Measurements from ENCODE around the gene PRKCA.

Gene PRKCA

DNA sequence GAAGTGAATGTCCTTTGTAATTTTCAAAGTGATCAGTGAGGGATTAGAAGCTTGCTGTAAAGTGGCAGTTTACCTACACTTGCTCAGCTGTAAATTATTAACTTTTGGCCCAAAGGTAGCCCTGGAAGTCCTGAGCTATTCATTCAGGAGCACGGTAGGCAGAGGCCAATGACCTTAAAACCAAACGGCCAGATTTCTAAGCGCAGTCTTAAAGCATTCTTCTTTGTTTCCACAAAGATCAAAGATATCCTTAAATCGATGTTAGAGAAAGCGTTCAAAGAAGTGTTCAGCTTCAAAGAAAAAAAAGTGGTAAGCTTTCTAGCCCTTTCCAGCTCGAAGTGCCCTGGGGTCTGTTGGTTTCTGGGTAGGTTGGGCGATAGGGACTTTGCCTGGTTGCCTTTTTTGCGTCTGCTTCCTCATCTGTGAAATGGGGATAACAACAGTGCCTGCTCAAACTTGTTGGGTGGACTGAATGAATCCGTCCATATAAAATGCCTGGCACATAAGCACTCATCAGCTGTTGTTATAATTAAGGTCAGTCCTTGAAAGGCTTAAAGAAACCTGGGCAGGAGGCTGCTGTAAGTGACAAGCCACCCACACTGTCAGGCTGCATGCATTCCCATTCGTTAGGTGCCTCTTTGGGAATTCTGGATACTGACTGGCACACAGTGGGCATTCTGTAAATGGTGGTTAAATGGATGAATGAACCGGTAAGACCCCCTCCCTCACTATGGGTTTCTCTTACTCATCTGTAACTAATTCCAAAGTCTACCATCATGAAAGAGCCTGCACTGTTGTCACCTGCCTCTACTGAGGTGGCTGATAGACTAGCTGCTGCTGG is 113.2 kb downstream of the PRKCA start:
- H3K4me3 ChIP-seq (ENCODE audit: low read length) = no peak overlapping the region
- H3K9me3 ChIP-seq (ENCODE audit: control insufficient read depth, low read length) = no peaks in the 10 kb centered on the region
- H3K36me3 ChIP-seq (ENCODE audit: control insufficient read depth, insufficient read depth, low read length) = no peaks in the 10 kb centered on the region
- peaks cover 29% of the 10 kb centered on the region for H3K4me1 ChIP-seq (ENCODE audit: control insufficient read depth, insufficient read depth, low read length)
- H3K27me3 ChIP-seq (ENCODE audit: control insufficient read depth, insufficient read depth, low read length) = no peaks in the 10 kb centered on the region
- no peak overlapping the region for H3K9ac ChIP-seq (ENCODE audit: low read length)

DNA sequence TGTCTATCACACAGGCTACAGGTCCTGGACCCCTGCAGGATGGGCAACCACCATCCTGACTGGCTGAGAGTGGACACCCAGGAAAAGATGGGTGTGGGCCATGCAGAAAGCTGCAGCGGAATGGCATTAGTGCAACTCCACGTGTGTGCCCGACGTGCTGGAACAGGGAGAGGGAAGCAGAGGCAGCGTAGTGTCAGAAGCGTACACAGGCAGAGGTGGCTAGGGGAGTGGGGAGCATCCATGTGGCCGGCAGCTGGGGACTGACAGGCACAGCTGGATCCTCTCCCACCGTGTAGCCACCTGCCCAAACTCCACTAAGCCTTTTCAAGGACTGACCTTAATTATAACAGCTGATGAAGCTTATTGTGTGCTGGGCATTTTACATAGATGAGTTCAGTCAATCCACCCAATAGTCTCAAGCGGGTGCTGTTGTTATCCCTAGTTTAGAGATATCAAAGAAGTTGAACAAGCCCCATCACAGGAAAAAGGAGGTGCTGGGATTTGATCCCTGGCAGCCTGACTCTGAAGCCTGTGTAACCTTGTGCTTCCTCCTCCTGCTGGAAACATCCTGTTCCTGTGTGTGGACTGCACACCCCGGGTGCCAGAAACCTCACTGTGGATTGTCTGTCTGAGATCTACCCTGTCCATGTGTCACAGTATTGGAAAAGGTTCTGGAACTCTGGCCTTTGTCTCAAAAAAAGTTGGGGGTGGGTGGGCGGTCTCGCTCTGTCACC is 114.0 kb downstream of the PRKCA start:
- Histone ChIP-seq H3K4me3 (ENCODE audit: low read length) (no peak overlapping the region), H3K4me1 (ENCODE audit: control insufficient read depth, insufficient read depth, low read length) (peaks cover 29% of the 10 kb centered on the region), H3K9me3 (ENCODE audit: control insufficient read depth, low read length) (no peaks in the 10 kb centered on the region), H3K9ac (ENCODE audit: low read length) (no peak overlapping the region), H3K27me3 (ENCODE audit: control insufficient read depth, insufficient read depth, low read length) (no peaks in the 10 kb centered on the region), H3K36me3 (ENCODE audit: control insufficient read depth, insufficient read depth, low read length) (no peaks in the 10 kb centered on the region)

- no peaks in the 10 kb centered on the region for H3K27me3 ChIP-seq (ENCODE audit: control insufficient read depth, insufficient read depth, low read length)
- H3K9me3 ChIP-seq (ENCODE audit: control insufficient read depth, low read length) = no peaks in the 10 kb centered on the region
- no peaks in the 10 kb centered on the region for H3K36me3 ChIP-seq (ENCODE audit: control insufficient read depth, insufficient read depth, low read length)
- H3K4me1 ChIP-seq (ENCODE audit: control insufficient read depth, insufficient read depth, low read length) = peaks cover 29% of the 10 kb centered on the region
- H3K9ac ChIP-seq (ENCODE audit: low read length) = no peak overlapping the region
- H3K4me3 ChIP-seq (ENCODE audit: low read length) = no peak overlapping the region
These were observed 114.9 kb downstream of the PRKCA start for GRCh38 chr17:66417300-66417719.

DNA sequence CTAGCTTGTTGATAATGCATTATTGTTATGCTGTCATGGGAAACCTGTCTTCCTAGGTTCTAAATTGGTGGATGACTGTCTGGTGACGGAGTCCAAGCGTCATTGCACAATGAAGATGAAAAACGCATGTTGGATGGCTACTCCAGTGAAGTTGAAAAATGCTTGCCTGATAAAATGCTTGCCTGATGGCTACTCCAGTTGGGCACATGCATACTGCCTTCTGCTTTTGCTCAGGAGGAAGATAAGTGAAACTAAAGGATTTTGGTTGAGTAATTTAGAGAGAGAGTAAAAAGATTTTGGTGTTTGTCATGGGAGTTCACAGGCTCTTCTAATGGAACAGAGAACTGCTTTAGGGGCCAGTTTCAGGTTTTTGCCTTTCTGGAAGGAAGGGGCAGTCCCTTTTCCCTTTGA is 118.6 kb downstream of the PRKCA start:
- peaks cover 9% of the 10 kb centered on the region for H3K4me1 ChIP-seq (ENCODE audit: control insufficient read depth, insufficient read depth, low read length)
- H3K9me3 ChIP-seq (ENCODE audit: control insufficient read depth, low read length) = no peaks in the 10 kb centered on the region
- no peaks in the 10 kb centered on the region for H3K36me3 ChIP-seq (ENCODE audit: control insufficient read depth, insufficient read depth, low read length)
- H3K27me3 ChIP-seq (ENCODE audit: control insufficient read depth, insufficient read depth, low read length) = no peaks in the 10 kb centered on the region
- H3K9ac ChIP-seq (ENCODE audit: low read length) = no peak overlapping the region
- no peak overlapping the region for H3K4me3 ChIP-seq (ENCODE audit: low read length)

GRCh38 chr17:66422186-66422585 is 119.8 kb downstream of the PRKCA start:
- Histone ChIP-seq H3K4me3 (ENCODE audit: low read length) (no peak overlapping the region), H3K9ac (ENCODE audit: low read length) (no peak overlapping the region), H3K4me1 (ENCODE audit: control insufficient read depth, insufficient read depth, low read length) (peaks cover 9% of the 10 kb centered on the region), H3K36me3 (ENCODE audit: control insufficient read depth, insufficient read depth, low read length) (no peaks in the 10 kb centered on the region), H3K27me3 (ENCODE audit: control insufficient read depth, insufficient read depth, low read length) (no peaks in the 10 kb centered on the region), H3K9me3 (ENCODE audit: control insufficient read depth, low read length) (no peaks in the 10 kb centered on the region)

DNA sequence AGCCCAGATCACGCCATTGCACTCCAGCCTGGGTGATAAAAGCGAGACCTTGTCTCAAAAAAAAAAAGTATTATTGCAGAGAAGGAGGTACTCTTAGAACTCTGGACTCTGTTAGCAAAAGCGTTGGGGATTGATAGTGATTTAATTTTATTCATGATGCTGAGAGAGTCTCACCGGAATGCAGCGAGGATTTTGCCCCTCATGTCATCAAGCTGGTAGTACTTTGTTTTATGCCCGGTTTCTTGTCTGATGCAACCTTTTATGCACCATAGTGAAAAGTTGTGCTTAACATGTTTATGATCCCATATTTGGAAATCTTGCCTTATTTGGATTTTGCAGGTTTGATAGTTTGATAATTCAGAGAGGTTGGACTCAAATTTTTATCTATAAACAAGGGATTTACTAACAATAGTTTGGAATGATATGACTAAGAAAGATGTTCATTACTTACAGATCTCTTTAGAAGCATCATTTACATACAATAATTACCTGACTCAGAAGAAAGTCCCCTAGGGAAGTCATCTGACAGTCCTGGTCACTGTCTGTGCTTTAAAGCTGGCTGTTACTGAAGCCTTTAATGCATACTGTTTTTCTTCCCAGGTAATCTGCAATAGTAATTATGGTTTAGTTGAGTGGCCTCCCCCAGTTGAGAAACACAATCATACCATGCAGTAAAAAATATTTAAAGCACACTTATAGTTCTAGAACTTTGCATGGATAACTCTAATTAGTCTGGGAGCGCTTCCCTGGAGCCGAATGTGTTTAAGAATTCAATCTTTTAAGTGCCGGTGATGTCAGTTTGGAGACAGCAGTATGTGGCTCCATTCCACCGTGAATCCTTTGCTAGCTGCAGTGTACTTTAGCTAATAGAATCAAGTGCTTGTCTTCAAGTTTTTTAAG is 120.9 kb downstream of the PRKCA start:
- peaks cover 9% of the 10 kb centered on the region for H3K4me1 ChIP-seq (ENCODE audit: control insufficient read depth, insufficient read depth, low read length)
- H3K9me3 ChIP-seq (ENCODE audit: control insufficient read depth, low read length) = no peaks in the 10 kb centered on the region

GRCh38 chr17:66425756-66426396 is 123.5 kb downstream of the PRKCA start:
- no peaks in the 10 kb centered on the region for H3K9me3 ChIP-seq (ENCODE audit: control insufficient read depth, low read length)
- peaks cover 17% of the 10 kb centered on the region for H3K4me1 ChIP-seq (ENCODE audit: control insufficient read depth, insufficient read depth, low read length)
- no peak overlapping the region for H3K9ac ChIP-seq (ENCODE audit: low read length)
- no peaks in the 10 kb centered on the region for H3K27me3 ChIP-seq (ENCODE audit: control insufficient read depth, insufficient read depth, low read length)
- no peaks in the 10 kb centered on the region for H3K36me3 ChIP-seq (ENCODE audit: control insufficient read depth, insufficient read depth, low read length)
- no peak overlapping the region for H3K4me3 ChIP-seq (ENCODE audit: low read length)

More for the DNA sequence above, 120.9 kb downstream of the PRKCA start:
- no peaks in the 10 kb centered on the region for H3K36me3 ChIP-seq (ENCODE audit: control insufficient read depth, insufficient read depth, low read length)
- H3K4me3 ChIP-seq (ENCODE audit: low read length) = no peak overlapping the region
- H3K27me3 ChIP-seq (ENCODE audit: control insufficient read depth, insufficient read depth, low read length) = no peaks in the 10 kb centered on the region
- no peak overlapping the region for H3K9ac ChIP-seq (ENCODE audit: low read length)

- Histone ChIP-seq H3K4me3 (ENCODE audit: low read length) (no peak overlapping the region), H3K27me3 (ENCODE audit: control insufficient read depth, insufficient read depth, low read length) (no peaks in the 10 kb centered on the region), H3K36me3 (ENCODE audit: control insufficient read depth, insufficient read depth, low read length) (no peaks in the 10 kb centered on the region), H3K9ac (ENCODE audit: low read length) (no peak overlapping the region), H3K4me1 (ENCODE audit: control insufficient read depth, insufficient read depth, low read length) (peaks cover 17% of the 10 kb centered on the region), H3K9me3 (ENCODE audit: control insufficient read depth, low read length) (no peaks in the 10 kb centered on the region)
These were observed 124.1 kb downstream of the PRKCA start for GRCh38 chr17:66426397-66427033.

GRCh38 chr17:66427134-66427533 is 124.7 kb downstream of the PRKCA start:
- Histone ChIP-seq H3K9ac (ENCODE audit: low read length) (no peak overlapping the region), H3K4me1 (ENCODE audit: control insufficient read depth, insufficient read depth, low read length) (peaks cover 17% of the 10 kb centered on the region), H3K9me3 (ENCODE audit: control insufficient read depth, low read length) (no peaks in the 10 kb centered on the region), H3K36me3 (ENCODE audit: control insufficient read depth, insufficient read depth, low read length) (no peaks in the 10 kb centered on the region), H3K4me3 (ENCODE audit: low read length) (no peak overlapping the region), H3K27me3 (ENCODE audit: control insufficient read depth, insufficient read depth, low read length) (no peaks in the 10 kb centered on the region)

- Histone ChIP-seq H3K9me3 (ENCODE audit: control insufficient read depth, low read length) (no peaks in the 10 kb centered on the region), H3K36me3 (ENCODE audit: control insufficient read depth, insufficient read depth, low read length) (no peaks in the 10 kb centered on the region), H3K4me1 (ENCODE audit: control insufficient read depth, insufficient read depth, low read length) (peaks cover 17% of the 10 kb centered on the region), H3K9ac (ENCODE audit: low read length) (no peak overlapping the region), H3K4me3 (ENCODE audit: low read length) (no peak overlapping the region), H3K27me3 (ENCODE audit: control insufficient read depth, insufficient read depth, low read length) (no peaks in the 10 kb centered on the region)
These were observed 127.3 kb downstream of the PRKCA start for GRCh38 chr17:66429680-66430079.

Measured in mucosa of stomach (tissue), 1 donor.